HG02623 (cell line): ENCODE measurements around the gene ADCK2.
"Not testable (repeated sequence)": the region's sequence is repeated elsewhere in the genome, so short reads cannot be mapped to it uniquely, and the experiment has no call there.

ENCODE experiments used
- ATAC-seq: cut with Tn5 transposase; IDR thresholded peaks from one replicate; pipeline ENCODE4 v1.9.1; 2021; ENCODE audit warnings: moderate library complexity; ENCODE audit not compliant: unreplicated experiment

The ADCK2 gene

GRCh38 chr7:140734729-140735128, 62.0 kb downstream of the ADCK2 start:
- no peak for ATAC-seq

- no peak for ATAC-seq
Observed at GRCh38 chr7:140738280-140738679, 65.5 kb downstream of the ADCK2 start.

DNA sequence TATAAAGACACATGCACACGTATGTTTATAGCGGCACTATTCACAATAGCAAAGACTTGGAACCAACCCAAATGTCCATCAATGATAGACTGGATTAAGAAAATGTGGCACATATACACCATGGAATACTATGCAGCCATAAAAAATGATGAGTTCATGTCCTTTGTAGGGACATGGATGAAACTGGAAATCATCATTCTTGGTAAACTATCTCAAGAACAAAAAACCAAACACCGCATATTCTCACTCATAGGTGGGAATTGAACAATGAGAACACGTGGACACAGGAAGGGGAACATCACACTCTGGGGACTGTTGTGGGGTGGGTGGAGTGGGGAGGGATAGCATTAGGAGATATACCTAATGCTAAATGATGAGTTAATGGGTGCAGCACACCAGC, 70.5 kb downstream of the ADCK2 start:
- not testable (repeated sequence) for ATAC-seq

DNA sequence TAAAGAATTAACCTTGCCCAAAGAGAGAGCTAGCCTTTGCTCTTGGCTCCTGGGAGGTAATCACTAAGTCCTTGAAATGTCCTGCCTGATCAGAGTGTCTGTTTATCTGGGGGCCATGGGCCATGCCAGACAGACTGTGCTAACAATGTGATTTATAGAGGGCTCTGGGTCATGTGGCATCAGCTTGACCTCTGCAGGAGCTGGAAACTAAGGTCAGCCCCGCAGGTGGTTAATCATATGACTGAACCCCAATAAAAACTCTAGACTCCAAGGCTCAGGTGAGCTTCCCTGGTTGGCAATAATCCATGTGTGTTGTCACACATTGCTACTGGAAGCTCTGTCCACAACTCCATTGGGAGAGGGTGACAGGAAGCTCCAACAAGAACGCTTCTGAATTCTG, 71.3 kb downstream of the ADCK2 start:
- no peak for ATAC-seq
